HepG2 (cell line): ENCODE measurements around the gene CLEC16A. TPM values are rescaled to one million over a fixed set of nuclear protein-coding genes. Genes with fewer than 3 reads are reported as not detected.
A peak's percentile ranks its signal among the peaks of the same experiment; 100 is the strongest.

Experiments used
- ATAC-seq: fragments of 200-7000 bp; cut with Tn5 transposase; 3 replicates; pipeline ENCODE4 v1.9.1; 2020; ENCODE audit warnings: mild to moderate bottlenecking, moderate library complexity
- BruUV-seq: library from RNA; stranded (reverse); fragments of 400-500 nt; replicated peaks from 2 replicates; lab custom pipeline; 2021; lab: Mats Ljungman, UMichigan
- CTCF ChIA-PET: fragments of 300-600 bp; formaldehyde crosslinking; extraction: SDS; loops from one replicate; lab custom pipeline; 2021; ENCODE audit warnings: low total read pairs, inconsistent platforms, low intra/inter-chr PET ratio; lab: Yijun Ruan, JAX
- POLR2A ChIA-PET: fragments of 350-600 bp; sonication (Branson Sonifier 250); formaldehyde crosslinking; loops from one replicate; lab custom pipeline; 2020; ENCODE audit warnings: antibody characterized with exemption, inconsistent platforms; lab: Yijun Ruan, JAX
- DNase-seq: peaks from one replicate; pipeline ENCODE4 v3.0.0-alpha.2; 2015; ENCODE audit warnings: low spot score
- FAIRE-seq: peaks from 3 replicates; lab custom pipeline; 2011; peaks lifted over from hg19 to GRCh38; lab: Jason Lieb, UNC
- H2AFZ ChIP-seq: one replicate; pipeline ENCODE4 v1.6.1; 2011; ENCODE audit warnings: low read length, inconsistent platforms
- H3K27ac ChIP-seq: fragments of 300-600 bp; 3 replicates; pipeline ENCODE4 v1.8.0; 2011; ENCODE audit warnings: mixed run types, mild to moderate bottlenecking, mixed read lengths, low read length, inconsistent platforms; ENCODE audit not compliant: insufficient read depth; ENCODE audit errors: extremely low read length
- H3K27me3 ChIP-seq, 2 experiments: fragments of 200-600 bp in 1 of 2; 2 replicates in 1 of 2; 3 replicates in 1 of 2; pipeline versions ENCODE4 v1.6.0 to v1.8.0; 2011; ENCODE audit warnings: low read length in 2 of 2, mild to moderate bottlenecking in 2 of 2, moderate library complexity in 2 of 2, inconsistent platforms in 1 of 2; ENCODE audit not compliant: insufficient read depth in 2 of 2, control insufficient read depth in 1 of 2
- H3K36me3 ChIP-seq, 2 experiments: fragments of 200-600 bp in 1 of 2; replicated peaks in 1 of 2; 2 replicates in 1 of 2; 3 replicates in 1 of 2; pipeline versions ENCODE4 v1.5.1 to v1.8.0; 2011; ENCODE audit warnings: low read length in 2 of 2, inconsistent platforms in 1 of 2; ENCODE audit not compliant: insufficient read depth in 2 of 2, control insufficient read depth in 1 of 2
- H3K4me1 ChIP-seq: 2 replicates; pipeline ENCODE4 v1.5.1; 2012; ENCODE audit warnings: low read length, inconsistent platforms; ENCODE audit not compliant: insufficient read depth
- H3K4me2 ChIP-seq: 2 replicates; pipeline ENCODE4 v1.6.0; 2011; ENCODE audit warnings: low read depth, low read length, inconsistent platforms
- H3K4me3 ChIP-seq, 3 experiments: fragments of 200-600 bp in 1 of 3; sonication (generic), shearing (Covaris generic) in 1 of 3; replicated peaks in 1 of 3; 2 replicates each; pipeline ENCODE4 v1.5.1; 2011 to 2016; ENCODE audit warnings: low read length in 3 of 3, inconsistent platforms in 2 of 3, low read depth in 2 of 3, mild to moderate bottlenecking in 2 of 3, control low read depth in 1 of 3, mixed read lengths in 1 of 3; ENCODE audit not compliant: insufficient read depth in 1 of 3
- H3K79me2 ChIP-seq: one replicate; pipeline ENCODE4 v1.6.1; 2011; ENCODE audit warnings: low read length, inconsistent platforms; ENCODE audit not compliant: insufficient read depth
- H3K9ac ChIP-seq: 2 replicates; pipeline ENCODE4 v1.6.0; 2011; ENCODE audit warnings: mild to moderate bottlenecking, low read depth, low read length, inconsistent platforms; ENCODE audit not compliant: insufficient read depth
- H3K9me3 ChIP-seq: 2 replicates; pipeline ENCODE4 v1.5.1; 2012; ENCODE audit warnings: mild to moderate bottlenecking, low read length
- H4K20me1 ChIP-seq: 2 replicates; pipeline ENCODE4 v1.6.0; 2011; ENCODE audit warnings: inconsistent platforms, mild to moderate bottlenecking, low read length, moderate library complexity; ENCODE audit not compliant: insufficient read depth
- BCL6 ChIP-seq: IDR thresholded peaks from 2 replicates; pipeline ENCODE4 v1.6.1; 2016; ENCODE audit warnings: missing genetic modification reagents, missing compliant biosample characterization
- MAFG ChIP-seq: sonication (generic); formaldehyde crosslinking; IDR thresholded peaks from 2 replicates; pipeline ENCODE4 v1.5.1; 2020; ENCODE audit warnings: mild to moderate bottlenecking, missing genetic modification reagents
- NFE2L1 ChIP-seq: sonication (generic); formaldehyde crosslinking; IDR thresholded peaks from 2 replicates; pipeline ENCODE4 v1.4.0; 2020; ENCODE audit warnings: missing genetic modification reagents, mild to moderate bottlenecking, borderline replicate concordance
- PCBP1 ChIP-seq: fragments of 200-400 bp; formaldehyde crosslinking; IDR thresholded peaks from 2 replicates; pipeline ENCODE4 v1.6.1; 2017; ENCODE audit warnings: mild to moderate bottlenecking, low read depth, low read length, borderline replicate concordance
- ZC3H13 ChIP-seq: sonication (generic); formaldehyde crosslinking; IDR thresholded peaks from 2 replicates; pipeline ENCODE4 v1.8.1; 2023; ENCODE audit warnings: mild to moderate bottlenecking, missing genetic modification reagents, moderate library complexity
- ZNF337 ChIP-seq: sonication (generic); formaldehyde crosslinking; IDR thresholded peaks from 2 replicates; pipeline ENCODE4 v1.5.1; 2020; ENCODE audit warnings: missing genetic modification reagents, low read depth, mild to moderate bottlenecking, borderline replicate concordance
- ZNF510 ChIP-seq: sonication (generic); formaldehyde crosslinking; IDR thresholded peaks from 2 replicates; pipeline ENCODE4 v1.4.0; 2020; ENCODE audit warnings: low read depth, mild to moderate bottlenecking, missing genetic modification reagents
- WGBS: methylation state at CpG from one replicate; pipeline ENCODE4 v1.1.6; 2017; ENCODE audit warnings: low lambda C conversion rate; 5-methylcytosine and 5-hydroxymethylcytosine counted together
- in situ Hi-C: cut with HindIII; loops from 2 replicates; pipeline ENCODE4 v1.10.0; 2017; ENCODE audit warnings: low pct_unique_long_range_greater_than_20kb; ENCODE audit not compliant: extremely low pct_ligation_motif_present
- intact Hi-C: fragments of 100-400 bp; cut with micrococcal nuclease; formaldehyde crosslinking; loops from one replicate; pipeline ENCODE4 v1.10.0; 2022; ENCODE audit not compliant: unreplicated experiment
- polyA plus RNA-seq, 8 experiments: library from polyadenylated mRNA; depleted of rRNA in 3 of 8; stranded (reverse) in 7 of 8; unstranded in 1 of 8; fragments of >200 nt; fragmentation: Illumina TruSeq in 4 of 8; extraction: Trizol in 4 of 8; gene quantifications; 2 replicates each; pipeline versions ENCODE4 v1.2.1 to v1.2.3, GENCODE V29; 2011 to 2016; ENCODE audit warnings: low read depth in 4 of 8, missing spikeins in 1 of 8, mixed read lengths in 1 of 8; ENCODE audit not compliant: insufficient read depth in 1 of 8
- total RNA-seq, 5 experiments: library from RNA; depleted of rRNA; stranded (reverse); fragments of >200 nt; fragmentation: Illumina TruSeq; extraction: Trizol; gene quantifications; 2 replicates each; pipeline ENCODE4 v1.2.3, GENCODE V29; 2016; ENCODE audit warnings: low read depth in 1 of 5
- TF ChIP-seq, protein P1 (sequence below): sonication (generic); formaldehyde crosslinking; IDR thresholded peaks from 2 replicates; pipeline ENCODE4 v1.5.0; 2020; ENCODE audit warnings: mild to moderate bottlenecking, missing genetic modification reagents, moderate library complexity

CLEC16A gene
- total and polyA plus RNA-seq, 2 of the 13 experiments (the other 11 are each of a cell fraction or from before 2014, with no cell fraction given) = 8.5 to 10.3 TPM

DNA sequence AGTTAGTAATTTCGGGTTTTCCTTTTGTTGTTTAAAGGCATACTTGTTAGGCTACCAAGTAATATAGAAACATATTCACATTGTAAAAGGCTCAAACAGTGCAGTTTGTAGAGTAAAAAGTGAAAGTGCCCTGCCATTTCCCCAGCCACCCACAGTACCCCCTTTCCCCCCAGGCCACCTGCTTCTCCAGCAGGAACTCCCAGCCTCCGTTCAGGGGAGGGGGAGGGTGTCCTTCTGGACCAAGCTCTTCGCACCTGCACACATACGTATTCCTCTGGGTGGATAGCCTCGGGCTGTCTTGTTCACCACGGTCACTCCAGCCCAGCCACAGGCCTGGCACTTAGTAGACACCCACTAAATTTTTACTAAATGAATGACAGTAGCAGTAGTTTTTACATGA, 144.5 kb downstream of the CLEC16A start (continued):
- TF ChIP-seq, protein P1, sequence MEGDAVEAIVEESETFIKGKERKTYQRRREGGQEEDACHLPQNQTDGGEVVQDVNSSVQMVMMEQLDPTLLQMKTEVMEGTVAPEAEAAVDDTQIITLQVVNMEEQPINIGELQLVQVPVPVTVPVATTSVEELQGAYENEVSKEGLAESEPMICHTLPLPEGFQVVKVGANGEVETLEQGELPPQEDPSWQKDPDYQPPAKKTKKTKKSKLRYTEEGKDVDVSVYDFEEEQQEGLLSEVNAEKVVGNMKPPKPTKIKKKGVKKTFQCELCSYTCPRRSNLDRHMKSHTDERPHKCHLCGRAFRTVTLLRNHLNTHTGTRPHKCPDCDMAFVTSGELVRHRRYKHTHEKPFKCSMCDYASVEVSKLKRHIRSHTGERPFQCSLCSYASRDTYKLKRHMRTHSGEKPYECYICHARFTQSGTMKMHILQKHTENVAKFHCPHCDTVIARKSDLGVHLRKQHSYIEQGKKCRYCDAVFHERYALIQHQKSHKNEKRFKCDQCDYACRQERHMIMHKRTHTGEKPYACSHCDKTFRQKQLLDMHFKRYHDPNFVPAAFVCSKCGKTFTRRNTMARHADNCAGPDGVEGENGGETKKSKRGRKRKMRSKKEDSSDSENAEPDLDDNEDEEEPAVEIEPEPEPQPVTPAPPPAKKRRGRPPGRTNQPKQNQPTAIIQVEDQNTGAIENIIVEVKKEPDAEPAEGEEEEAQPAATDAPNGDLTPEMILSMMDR = no peak
- no peak for TF ChIP-seq BCL6 (CRISPR knock-in tag)
- no peak for TF ChIP-seq PCBP1
- TF ChIP-seq ZC3H13 (CRISPR knock-in tag) = no peak
- TF ChIP-seq ZNF510 = no peak

DNA sequence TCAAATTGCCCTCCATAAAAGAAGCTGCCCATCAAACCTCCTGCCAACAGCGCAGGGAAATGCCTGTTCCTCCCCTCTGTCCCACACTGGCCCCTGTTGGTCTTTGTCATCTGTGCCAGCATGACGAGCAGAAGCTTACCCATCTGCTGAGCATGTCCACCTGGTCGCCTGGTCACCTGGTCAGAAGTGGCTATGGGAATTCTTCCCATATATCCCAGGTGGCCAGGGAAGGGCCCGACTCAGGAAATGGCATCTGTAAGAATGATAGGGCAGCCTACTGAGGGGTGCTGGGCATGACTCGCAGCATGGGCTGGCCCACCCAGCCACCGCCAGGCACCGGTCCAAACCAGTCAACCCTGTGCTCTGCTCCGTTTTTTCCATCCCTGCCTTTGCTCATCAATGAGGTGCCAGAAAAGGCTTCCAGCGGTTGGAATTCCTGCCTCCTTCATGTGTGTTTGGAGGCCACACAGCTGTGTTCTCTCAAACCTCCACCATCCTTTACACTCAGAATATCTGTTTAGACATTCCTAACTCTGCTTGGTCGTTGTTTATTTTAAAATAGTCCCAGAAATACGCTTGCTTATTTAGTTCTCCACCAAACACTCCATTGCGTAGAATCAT, 145.2 kb downstream of the CLEC16A start:
- no peak overlapping the region for H3K9ac ChIP-seq
- no peaks in the 10 kb centered on the region for H3K79me2 ChIP-seq
- no peaks in the 10 kb centered on the region for H3K9me3 ChIP-seq
- intact Hi-C loops = no loop called here
- TF ChIP-seq NFE2L1 = no peak
- 0 out of 2 replicates have a peak, but pooled peaks have one; percentile 15 for TF ChIP-seq MAFG (CRISPR knock-in tag)
- TF ChIP-seq ZNF337 (CRISPR knock-in tag) = no peak
- POLR2A ChIA-PET = no interaction called here
- no peaks in the 10 kb centered on the region for H4K20me1 ChIP-seq
- in situ Hi-C loops = no loop called here
- H3K36me3 ChIP-seq = peaks cover 0 to 3% of the 10 kb centered on the region in 2 experiments; a peak in 1 of 5 replicates
- 90% methylated on average over 12 of the region's 12 CpGs for whole genome bisulfite sequencing
- H2AFZ ChIP-seq = no peak overlapping the region
- H3K27ac ChIP-seq = no peak overlapping the region
- CTCF ChIA-PET = no interaction called here
- no peak overlapping the region for H3K4me2 ChIP-seq
- no peak for DNase-seq
- no peaks in the 10 kb centered on the region for H3K4me1 ChIP-seq
- no peak for ATAC-seq
- no peak for FAIRE-seq
- no peaks in the 10 kb centered on the region for H3K27me3 ChIP-seq
- H3K4me3 ChIP-seq = no peak overlapping the region
- no TSS peak for BruUV-seq
